ENCODE data around the gene CRABP2.

DNA sequence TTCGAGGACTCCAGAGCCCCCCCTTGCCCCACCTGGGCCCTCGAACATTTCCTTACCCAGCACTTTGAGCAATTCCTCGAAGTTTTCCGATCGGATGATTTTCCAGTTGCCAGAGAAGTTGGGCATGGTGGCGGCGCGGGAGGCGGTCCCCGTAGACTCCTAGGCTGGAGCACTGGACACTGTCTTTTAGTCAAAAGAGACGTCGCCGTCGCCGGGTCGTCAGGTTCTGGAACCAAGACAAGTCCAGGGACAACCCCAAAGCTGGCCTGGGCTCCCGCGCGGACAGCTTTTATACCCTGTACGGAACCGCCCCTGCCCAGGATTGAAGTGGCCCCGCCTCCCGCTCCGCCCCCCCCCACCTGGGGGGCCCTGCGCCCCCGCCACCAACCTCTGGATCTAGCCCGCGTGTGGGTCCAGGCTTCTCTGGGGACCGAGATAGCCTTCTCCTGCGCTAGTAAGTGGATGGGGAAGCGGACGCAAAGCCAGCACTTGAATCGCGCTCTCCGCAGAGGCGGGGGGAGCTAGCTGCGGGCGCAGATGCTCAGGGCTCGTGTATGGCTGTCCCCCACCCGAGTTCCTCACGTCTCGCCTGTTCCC lies at the start of gene CRABP2:
- TF ChIP-seq EZH2 (IDR thresholded peaks at IDR 0.05), result no peak
- TF ChIP-seq, protein P1, sequence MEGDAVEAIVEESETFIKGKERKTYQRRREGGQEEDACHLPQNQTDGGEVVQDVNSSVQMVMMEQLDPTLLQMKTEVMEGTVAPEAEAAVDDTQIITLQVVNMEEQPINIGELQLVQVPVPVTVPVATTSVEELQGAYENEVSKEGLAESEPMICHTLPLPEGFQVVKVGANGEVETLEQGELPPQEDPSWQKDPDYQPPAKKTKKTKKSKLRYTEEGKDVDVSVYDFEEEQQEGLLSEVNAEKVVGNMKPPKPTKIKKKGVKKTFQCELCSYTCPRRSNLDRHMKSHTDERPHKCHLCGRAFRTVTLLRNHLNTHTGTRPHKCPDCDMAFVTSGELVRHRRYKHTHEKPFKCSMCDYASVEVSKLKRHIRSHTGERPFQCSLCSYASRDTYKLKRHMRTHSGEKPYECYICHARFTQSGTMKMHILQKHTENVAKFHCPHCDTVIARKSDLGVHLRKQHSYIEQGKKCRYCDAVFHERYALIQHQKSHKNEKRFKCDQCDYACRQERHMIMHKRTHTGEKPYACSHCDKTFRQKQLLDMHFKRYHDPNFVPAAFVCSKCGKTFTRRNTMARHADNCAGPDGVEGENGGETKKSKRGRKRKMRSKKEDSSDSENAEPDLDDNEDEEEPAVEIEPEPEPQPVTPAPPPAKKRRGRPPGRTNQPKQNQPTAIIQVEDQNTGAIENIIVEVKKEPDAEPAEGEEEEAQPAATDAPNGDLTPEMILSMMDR (IDR thresholded peaks at IDR 0.05 in 2 of 3, conservative IDR thresholded peaks at IDR 0.05 in 1 of 3; ENCODE audit: borderline replicate concordance in 1 of 3, insufficient read depth in 1 of 3, low read depth in 2 of 3, low read length in 2 of 3), result no peak
- peak; percentile 94 for TF ChIP-seq POLR2A (IDR thresholded peaks at IDR 0.05; ENCODE audit: borderline replicate concordance, extremely low read depth, insufficient read depth, insufficient read length)
- no peak for TF ChIP-seq RAD21 (IDR thresholded peaks at IDR 0.05; ENCODE audit: low read depth)
- peak; percentile 56; the same call in 1 of the 2 replicates for TF ChIP-seq POLR2AphosphoS5 (IDR thresholded peaks at IDR 0.05; ENCODE audit: low read depth, low read length)
- no peak for TF ChIP-seq SP1 (IDR thresholded peaks at IDR 0.05; ENCODE audit: low read depth)
- no peak for TF ChIP-seq ELF1 (IDR thresholded peaks at IDR 0.05; ENCODE audit: borderline replicate concordance, low read depth)
- TF ChIP-seq, protein P2, sequence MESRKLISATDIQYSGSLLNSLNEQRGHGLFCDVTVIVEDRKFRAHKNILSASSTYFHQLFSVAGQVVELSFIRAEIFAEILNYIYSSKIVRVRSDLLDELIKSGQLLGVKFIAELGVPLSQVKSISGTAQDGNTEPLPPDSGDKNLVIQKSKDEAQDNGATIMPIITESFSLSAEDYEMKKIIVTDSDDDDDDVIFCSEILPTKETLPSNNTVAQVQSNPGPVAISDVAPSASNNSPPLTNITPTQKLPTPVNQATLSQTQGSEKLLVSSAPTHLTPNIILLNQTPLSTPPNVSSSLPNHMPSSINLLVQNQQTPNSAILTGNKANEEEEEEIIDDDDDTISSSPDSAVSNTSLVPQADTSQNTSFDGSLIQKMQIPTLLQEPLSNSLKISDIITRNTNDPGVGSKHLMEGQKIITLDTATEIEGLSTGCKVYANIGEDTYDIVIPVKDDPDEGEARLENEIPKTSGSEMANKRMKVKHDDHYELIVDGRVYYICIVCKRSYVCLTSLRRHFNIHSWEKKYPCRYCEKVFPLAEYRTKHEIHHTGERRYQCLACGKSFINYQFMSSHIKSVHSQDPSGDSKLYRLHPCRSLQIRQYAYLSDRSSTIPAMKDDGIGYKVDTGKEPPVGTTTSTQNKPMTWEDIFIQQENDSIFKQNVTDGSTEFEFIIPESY (IDR thresholded peaks at IDR 0.05; ENCODE audit: extremely low read depth, insufficient replicate concordance, low read length), result no peak
- no peak for TF ChIP-seq SRF (IDR thresholded peaks at IDR 0.05; ENCODE audit: low read depth)

Measured in HCT116 (cell line).